T47D (cell line): ENCODE measurements around the gene SMC6.

Source experiments
- DNase-seq, 2 experiments: peaks; one replicate each; pipeline versions ENCODE4 v3.0.0 to v3.0.0-alpha.2; 2011 to 2012; ENCODE audit warnings: low read depth in 1 of 2, low spot score in 1 of 2
- JUND ChIP-seq: IDR thresholded peaks from 2 replicates; pipeline ENCODE4 v1.6.1; 2012; ENCODE audit warnings: low read depth
- in situ Hi-C: cut with HindIII; loops from 2 replicates; pipeline ENCODE4 v1.10.0; 2016; ENCODE audit warnings: low sequenced_read_pairs, low pct_unique_long_range_greater_than_20kb

Gene SMC6

GRCh38 chr2:17729880-17730279, 23.7 kb downstream of the SMC6 start:
- no peak for TF ChIP-seq JUND
- in situ Hi-C loops, result no loop called here

DNA sequence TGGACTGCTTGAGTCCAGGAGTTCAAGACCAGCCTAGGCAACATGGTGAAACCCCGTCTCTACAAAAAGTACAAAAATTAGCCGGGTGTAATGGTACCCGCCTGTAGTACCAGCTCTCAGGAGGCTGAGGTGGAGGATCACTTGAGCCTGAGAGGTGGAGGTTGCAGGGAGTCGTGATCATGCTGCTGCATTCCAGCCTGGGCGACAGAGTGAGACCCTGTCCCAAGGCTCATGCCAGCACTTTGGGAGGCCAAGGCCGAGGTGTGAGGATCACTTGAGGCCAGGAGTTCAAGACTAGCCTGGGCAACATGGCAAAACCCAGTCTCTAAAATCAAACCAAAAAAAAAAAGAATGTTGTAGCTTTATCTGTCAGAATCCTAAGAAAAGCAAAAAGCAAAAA, 25.4 kb downstream of the SMC6 start:
- in situ Hi-C loops, result no loop called here
- no peak for DNase-seq
- no peak for TF ChIP-seq JUND

More at GRCh38 chr2:17729880-17730279, 23.7 kb downstream of the SMC6 start:
- no peak for DNase-seq

DNA sequence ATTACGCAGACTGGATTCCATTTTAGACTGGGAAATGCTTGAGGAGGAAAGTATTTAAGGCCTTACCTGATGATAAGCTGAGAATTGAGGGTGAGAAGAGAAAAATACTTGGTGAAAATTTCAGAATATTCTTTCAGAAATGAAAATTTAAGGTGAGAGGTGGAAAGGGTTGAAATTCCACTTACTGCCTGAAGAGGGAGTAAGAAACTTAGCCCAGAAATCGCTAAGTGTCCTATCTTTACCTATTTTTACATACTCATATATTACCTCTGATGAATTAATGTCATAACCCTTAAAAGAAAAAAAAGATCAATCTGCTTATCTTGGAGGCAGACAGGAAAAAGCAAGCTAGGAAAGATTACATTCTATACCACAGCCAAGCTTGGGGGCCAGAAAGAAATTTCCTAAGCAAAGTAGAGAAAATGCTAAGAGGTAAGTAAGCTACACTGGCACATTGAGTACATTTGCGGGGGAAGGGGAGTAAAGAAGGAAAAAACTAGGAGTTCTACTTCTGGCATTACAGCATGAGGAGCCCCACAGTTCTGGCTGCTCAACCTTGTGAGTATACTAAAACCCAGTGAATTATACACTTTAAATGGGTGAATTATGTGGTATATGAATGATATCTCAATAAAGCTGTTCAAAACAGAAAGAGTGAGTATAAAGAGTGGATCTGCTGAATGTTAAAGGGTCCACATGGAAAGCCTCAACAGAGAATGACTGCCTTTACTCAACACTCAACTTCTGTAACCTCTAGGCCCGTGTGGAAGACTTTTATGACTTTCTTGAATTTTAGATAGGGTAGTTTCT, 33.8 kb downstream of the SMC6 start:
- DNase-seq, result peak; percentile 3 to 7
- no peak for TF ChIP-seq JUND
- in situ Hi-C loops, result no loop called here

DNA sequence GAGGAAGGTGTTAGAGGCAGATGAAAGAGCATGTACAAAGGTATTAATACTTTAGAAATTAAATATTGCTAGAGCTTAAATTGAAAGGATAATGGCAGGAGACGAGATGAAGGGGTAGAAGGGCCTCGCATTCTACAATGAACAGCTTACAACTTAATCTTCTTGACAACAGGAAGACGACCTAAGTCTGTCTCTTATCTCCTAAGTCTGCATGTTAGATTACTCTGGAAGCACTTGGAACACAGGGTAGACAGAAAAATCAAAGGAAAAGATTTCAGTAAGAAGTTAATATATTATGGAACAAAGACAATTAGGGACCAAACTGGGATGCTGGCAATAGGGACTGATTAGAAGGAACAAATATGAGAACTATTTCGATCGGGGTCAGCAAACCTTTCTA, 34.9 kb downstream of the SMC6 start:
- in situ Hi-C loops, result no loop called here
- no peak for TF ChIP-seq JUND
- no peak for DNase-seq

GRCh38 chr2:17717666-17718065, 35.9 kb downstream of the SMC6 start:
- in situ Hi-C loops, result no loop called here
- TF ChIP-seq JUND, result no peak
- no peak for DNase-seq

DNA sequence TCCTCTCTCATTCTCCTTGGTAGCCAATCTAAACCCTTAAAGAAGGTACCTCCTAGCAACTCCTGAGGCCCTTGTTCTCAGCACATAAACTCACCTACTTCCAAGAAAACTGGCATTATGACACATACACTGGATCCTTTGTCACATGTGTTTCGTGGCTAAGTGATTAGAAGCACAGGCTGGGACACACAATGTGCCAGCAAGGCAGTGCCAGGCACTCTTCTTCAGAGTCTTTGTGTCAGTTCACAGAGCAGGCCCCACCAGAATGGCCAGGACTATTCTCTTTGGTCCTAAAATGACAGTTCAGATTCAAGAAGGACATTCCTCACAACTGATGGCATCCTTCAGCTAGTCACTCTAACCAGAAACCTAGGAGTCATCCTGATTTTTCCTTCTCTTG, 40.3 kb downstream of the SMC6 start:
- no peak for DNase-seq
- in situ Hi-C loops, result no loop called here
- no peak for TF ChIP-seq JUND

DNA sequence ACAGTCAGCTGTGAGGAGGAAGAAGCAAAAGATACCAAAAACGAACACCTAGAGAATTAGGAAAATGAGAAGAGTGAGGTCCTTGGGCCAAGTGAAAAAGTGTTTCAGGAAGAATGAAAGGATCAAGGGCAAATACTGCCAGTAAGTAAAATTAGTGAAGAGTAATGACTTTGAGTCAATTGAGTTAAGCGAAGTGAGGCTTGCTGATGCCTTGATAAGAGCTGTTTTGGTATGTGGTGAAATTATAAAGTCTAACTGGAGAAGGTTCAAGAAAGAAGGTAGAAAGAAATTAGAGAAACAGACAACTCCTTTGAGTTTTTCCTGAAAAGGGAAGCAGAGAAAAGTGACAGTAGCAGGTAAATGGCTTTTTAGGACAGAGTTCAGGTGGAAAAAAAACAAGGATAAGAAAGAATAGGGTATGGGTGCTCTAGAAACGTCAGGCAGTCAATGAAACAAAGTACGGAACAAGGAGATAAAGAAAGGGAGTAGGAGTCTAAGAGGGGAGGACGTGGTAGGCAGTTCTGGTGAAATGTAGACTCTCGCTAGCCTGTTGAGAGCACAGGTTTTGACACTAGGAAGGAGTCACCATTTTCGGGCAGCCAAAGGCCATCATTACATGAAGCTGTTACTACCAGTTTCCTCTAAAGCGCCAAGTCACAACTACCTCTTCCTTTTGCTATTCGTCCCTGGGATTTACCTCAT, 42.9 kb downstream of the SMC6 start:
- no peak for TF ChIP-seq JUND
- in situ Hi-C loops, result no loop called here

GRCh38 chr2:17709897-17710296, 43.7 kb downstream of the SMC6 start:
- DNase-seq, result no peak
- in situ Hi-C loops, result no loop called here
- TF ChIP-seq JUND, result no peak

More for the DNA sequence above, 42.9 kb downstream of the SMC6 start:
- DNase-seq, result no peak

GRCh38 chr2:17708501-17708900, 45.1 kb downstream of the SMC6 start:
- in situ Hi-C loops, result no loop called here
- TF ChIP-seq JUND, result no peak
- DNase-seq, result no peak

DNA sequence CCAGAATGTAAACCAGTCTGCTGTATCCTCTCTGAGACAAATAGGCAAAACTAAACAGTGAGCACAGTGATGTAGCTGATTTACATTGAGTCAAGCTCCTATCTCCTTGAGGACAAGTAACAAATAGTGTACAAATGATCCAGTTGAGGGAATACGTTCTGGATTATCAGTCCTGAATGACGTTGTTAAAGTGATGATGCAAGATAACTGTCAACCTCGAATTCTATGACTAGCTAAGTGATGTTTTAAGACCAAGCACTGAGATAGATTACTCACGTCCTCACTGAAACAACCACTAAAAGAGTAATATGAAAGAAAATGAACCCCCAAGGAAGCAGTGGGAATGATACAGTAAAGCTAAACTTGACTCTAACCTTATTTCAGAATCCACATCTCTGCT, 46.8 kb downstream of the SMC6 start:
- no peak for DNase-seq
- in situ Hi-C loops, result no loop called here
- no peak for TF ChIP-seq JUND

DNA sequence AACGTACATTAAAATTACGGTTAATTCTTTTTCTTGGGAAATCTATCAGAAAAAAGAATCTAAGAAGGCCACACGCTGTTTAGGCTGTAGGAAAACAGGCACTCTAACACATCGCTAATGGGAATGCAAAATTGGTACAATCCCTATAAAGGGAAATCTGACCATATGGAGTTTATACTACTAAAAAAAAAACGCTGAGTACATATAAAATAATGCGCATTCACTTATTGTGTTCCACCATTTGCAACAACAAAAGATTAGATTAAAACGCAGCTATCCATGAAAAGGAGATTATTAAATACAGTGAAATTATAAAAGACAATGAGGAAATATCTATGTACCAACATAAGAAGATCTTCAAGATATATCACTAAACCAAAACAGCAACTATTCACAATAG, 62.8 kb downstream of the SMC6 start:
- DNase-seq, result no peak
- in situ Hi-C loops, result no loop called here
- no peak for TF ChIP-seq JUND

DNA sequence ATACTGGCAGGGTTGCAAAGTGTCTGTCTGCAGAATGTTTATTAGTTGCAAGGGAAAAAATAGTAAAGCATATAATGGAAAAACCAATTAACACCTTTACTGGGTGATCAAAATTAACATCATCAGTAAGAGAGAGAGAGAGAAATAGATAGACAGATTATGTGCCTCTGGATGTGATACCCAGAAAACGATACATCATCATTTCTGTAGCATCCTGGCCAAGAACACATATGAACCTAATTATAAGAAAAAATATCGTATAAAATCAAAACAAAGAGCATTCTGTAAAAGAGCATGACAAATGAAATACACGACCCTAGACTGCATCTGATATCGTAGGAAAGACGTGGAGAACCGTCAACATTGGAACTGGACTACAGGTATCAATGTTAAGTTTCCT, 64.6 kb downstream of the SMC6 start:
- in situ Hi-C loops, result no loop called here
- TF ChIP-seq JUND, result no peak
- DNase-seq, result no peak

DNA sequence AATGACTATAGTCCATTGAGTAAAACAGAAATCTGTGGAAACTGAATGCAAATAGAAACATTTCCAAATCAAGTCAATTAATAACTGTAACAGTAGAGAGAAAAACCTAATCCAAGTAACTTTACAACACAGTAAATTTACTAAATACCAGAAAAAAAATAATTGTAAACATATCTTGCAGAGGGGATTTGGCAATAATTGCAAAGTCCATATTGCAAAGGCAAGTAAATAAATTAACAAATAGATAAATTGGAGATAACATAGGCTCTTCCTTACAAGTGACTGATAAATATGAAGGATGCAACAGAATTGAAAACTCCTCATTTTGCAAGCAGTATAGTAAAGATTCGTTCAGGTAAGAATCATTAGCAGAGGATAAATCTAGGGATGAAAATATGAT, 65.0 kb downstream of the SMC6 start:
- DNase-seq, result no peak
- in situ Hi-C loops, result no loop called here
- no peak for TF ChIP-seq JUND
